Activated gamma-delta T cell (primary cell): ENCODE results near the gene MAML3.
"Not testable (repeated sequence)": the region's sequence is repeated elsewhere in the genome, so short reads cannot be mapped to it uniquely, and the experiment has no call there.

Source experiments
- DNase-seq: peaks from one replicate; lab custom pipeline; 2025; lab: John Stamatoyannopoulos, UW

The MAML3 gene

GRCh38 chr4:139721789-139722188 is 432.2 kb downstream of the MAML3 start:
- DNase-seq, result no peak

GRCh38 chr4:139720806-139721205 is 433.2 kb downstream of the MAML3 start:
- DNase-seq, result no peak

- DNase-seq, result no peak
These were observed 434.4 kb downstream of the MAML3 start for GRCh38 chr4:139719381-139720101.

GRCh38 chr4:139718833-139719232 is 435.2 kb downstream of the MAML3 start:
- DNase-seq, result no peak

- no peak for DNase-seq
These were observed 435.6 kb downstream of the MAML3 start for GRCh38 chr4:139718358-139718757.

GRCh38 chr4:139715746-139716391 is 438.1 kb downstream of the MAML3 start:
- DNase-seq, result no peak

- DNase-seq, result no peak
These were observed 441.1 kb downstream of the MAML3 start for GRCh38 chr4:139712882-139713281.

GRCh38 chr4:139711461-139711860 is 442.5 kb downstream of the MAML3 start:
- no peak for DNase-seq

GRCh38 chr4:139710073-139710472 is 443.9 kb downstream of the MAML3 start:
- DNase-seq, result no peak

GRCh38 chr4:139709660-139710059 is 444.3 kb downstream of the MAML3 start:
- DNase-seq, result no peak

GRCh38 chr4:139704915-139705485 is 449.0 kb downstream of the MAML3 start:
- no peak for DNase-seq

GRCh38 chr4:139700568-139700967 is 453.4 kb downstream of the MAML3 start:
- no peak for DNase-seq

- DNase-seq, result not testable (repeated sequence)
These were observed 455.6 kb downstream of the MAML3 start for GRCh38 chr4:139698167-139698925.

- DNase-seq, result no peak
These were observed 457.5 kb downstream of the MAML3 start for GRCh38 chr4:139696491-139696890.

GRCh38 chr4:139694522-139695107 is 459.4 kb downstream of the MAML3 start:
- no peak for DNase-seq

GRCh38 chr4:139692309-139693012 is 461.5 kb downstream of the MAML3 start:
- DNase-seq, result no peak

GRCh38 chr4:139690419-139690818 is 463.6 kb downstream of the MAML3 start:
- DNase-seq, result no peak

GRCh38 chr4:139689093-139689722 is 464.8 kb downstream of the MAML3 start:
- DNase-seq, result no peak

- DNase-seq, result no peak
These were observed 467.0 kb downstream of the MAML3 start for GRCh38 chr4:139686988-139687387.

- DNase-seq, result no peak
These were observed 467.9 kb downstream of the MAML3 start for GRCh38 chr4:139686130-139686529.

GRCh38 chr4:139685180-139685579 is 468.8 kb downstream of the MAML3 start:
- no peak for DNase-seq
